K562 (cell line): Measurements from ENCODE around the gene COL4A2. TPM values are rescaled to one million over a fixed set of nuclear protein-coding genes. Genes with fewer than 3 reads are reported as not detected.
A peak's percentile ranks its signal among the peaks of the same experiment; 100 is the strongest.

Source experiments
- ATAC-seq: fragments of 200-7000 bp; cut with Tn5 transposase; 3 replicates; pipeline ENCODE4 v1.9.1; 2020; ENCODE audit warnings: moderate library complexity
- BruUV-seq: library from RNA; stranded (reverse); fragments of 400-500 nt; replicated peaks from 2 replicates; lab custom pipeline; 2021; lab: Mats Ljungman, UMichigan
- CTCF ChIA-PET: fragments of 300-600 bp; formaldehyde crosslinking; extraction: SDS; loops from one replicate; lab custom pipeline; 2021; ENCODE audit warnings: low intra/inter-chr PET ratio; lab: Yijun Ruan, JAX
- POLR2A ChIA-PET: fragments of 300-600, 350-650 bp; sonication (Branson Sonifier 250); formaldehyde crosslinking; extraction: SDS; loops from one replicate; lab custom pipeline; 2021; ENCODE audit warnings: antibody characterized with exemption, inconsistent platforms; lab: Yijun Ruan, JAX
- DNase-seq, 4 experiments: peaks; one replicate each; pipeline versions ENCODE4 v3.0.0 to v3.0.0-alpha.2; 2011 to 2018; ENCODE audit warnings: low spot score in 3 of 4, mixed read lengths in 3 of 4; ENCODE audit errors: extremely low read depth in 1 of 4
- FAIRE-seq: peaks from 2 replicates; lab custom pipeline; 2011; peaks lifted over from hg19 to GRCh38; lab: Jason Lieb, UNC
- H2AFZ ChIP-seq: 2 replicates; pipeline ENCODE4 v1.6.0; 2011; ENCODE audit warnings: low read depth, low read length, control low read depth, inconsistent platforms
- H3K27ac ChIP-seq: fragments of 200-600 bp; 3 replicates; pipeline ENCODE4 v1.8.0; 2011; ENCODE audit warnings: low read depth, mild to moderate bottlenecking, control low read depth, inconsistent platforms, low read length, moderate library complexity, mixed read lengths; ENCODE audit errors: extremely low read depth
- H3K27me3 ChIP-seq, 2 experiments: fragments of 300-600 bp in 1 of 2; 2 replicates in 1 of 2; 3 replicates in 1 of 2; pipeline versions ENCODE4 v1.6.0 to v1.8.0; 2011; ENCODE audit warnings: inconsistent platforms in 2 of 2, low read length in 2 of 2, mild to moderate bottlenecking in 1 of 2, mixed read lengths in 1 of 2, moderate library complexity in 1 of 2; ENCODE audit not compliant: control insufficient read depth in 2 of 2, insufficient read depth in 2 of 2
- H3K36me3 ChIP-seq: fragments of 300-600 bp; 3 replicates; pipeline ENCODE4 v1.8.0; 2011; ENCODE audit warnings: mild to moderate bottlenecking, low read length, inconsistent platforms; ENCODE audit not compliant: control insufficient read depth, insufficient read depth
- H3K4me1 ChIP-seq, 2 experiments: fragments of 200-600 bp in 1 of 2; replicated peaks in 1 of 2; 2 replicates in 1 of 2; 3 replicates in 1 of 2; pipeline versions ENCODE4 v1.5.1 to v1.8.0; 2011; ENCODE audit warnings: inconsistent platforms in 2 of 2, low read length in 2 of 2, mild to moderate bottlenecking in 1 of 2, mixed read lengths in 1 of 2, moderate library complexity in 1 of 2; ENCODE audit not compliant: control insufficient read depth in 2 of 2, insufficient read depth in 2 of 2
- H3K4me2 ChIP-seq: 2 replicates; pipeline ENCODE4 v1.6.1; 2011; ENCODE audit warnings: low read length, control low read depth, inconsistent platforms, mixed read lengths; ENCODE audit not compliant: insufficient read depth
- H3K4me3 ChIP-seq: fragments of 200-600 bp; sonication (generic), shearing (Covaris generic); 2 replicates; pipeline ENCODE4 v1.5.1; 2016; ENCODE audit warnings: control low read depth, inconsistent platforms
- H3K79me2 ChIP-seq: fragments of 200-600 bp; 3 replicates; pipeline ENCODE4 v1.8.0; 2011; ENCODE audit warnings: low read length, inconsistent platforms; ENCODE audit not compliant: control insufficient read depth, insufficient read depth
- H3K9ac ChIP-seq, 2 experiments: 2 replicates each; pipeline versions ENCODE4 v1.6.0 to v1.6.1; 2011; ENCODE audit warnings: low read depth in 2 of 2, low read length in 2 of 2, control low read depth in 1 of 2, inconsistent platforms in 1 of 2, mild to moderate bottlenecking in 1 of 2, mixed read lengths in 1 of 2; ENCODE audit not compliant: insufficient read depth in 1 of 2
- H3K9me1 ChIP-seq: one replicate; pipeline ENCODE4 v1.6.0; 2011; ENCODE audit warnings: inconsistent platforms, mild to moderate bottlenecking, low read length, moderate library complexity; ENCODE audit not compliant: control insufficient read depth, insufficient read depth
- H3K9me3 ChIP-seq: replicated peaks from 2 replicates; pipeline ENCODE4 v1.5.1; 2011; ENCODE audit warnings: low read depth, low read length, inconsistent platforms; ENCODE audit not compliant: control insufficient read depth, insufficient read depth
- H4K20me1 ChIP-seq: replicated peaks from 2 replicates; pipeline ENCODE4 v1.6.1; 2011; ENCODE audit warnings: low read length, inconsistent platforms, mixed read lengths; ENCODE audit not compliant: control insufficient read depth, insufficient read depth
- BRD9 ChIP-seq: fragments of 450-650 bp; IDR thresholded peaks from 2 replicates; pipeline ENCODE4 v1.6.1; 2018; ENCODE audit warnings: low read depth; ENCODE audit not compliant: partially characterized antibody
- ERF ChIP-seq: fragments of 450-650 bp; formaldehyde crosslinking; IDR thresholded peaks from 2 replicates; pipeline ENCODE4 v1.4.0; 2020; ENCODE audit warnings: mild to moderate bottlenecking, mixed read lengths
- ESRRB ChIP-seq: fragments of 250-450 bp; sonication (Bioruptor Pico); IDR thresholded peaks from 2 replicates; pipeline ENCODE4 v1.5.0; 2020; ENCODE audit warnings: mild to moderate bottlenecking, moderate library complexity, borderline replicate concordance
- HES1 ChIP-seq: fragments of 450-650 bp; IDR thresholded peaks from 2 replicates; pipeline ENCODE4 v1.6.1; 2016; ENCODE audit warnings: low read depth, mild to moderate bottlenecking, moderate library complexity
- MEF2D ChIP-seq: conservative IDR thresholded peaks from 2 replicates; pipeline ENCODE4 v1.6.1; 2016; ENCODE audit warnings: low read depth, missing genetic modification characterization, missing compliant biosample characterization
- RB1 ChIP-seq: fragments of 450-650 bp; IDR thresholded peaks from 2 replicates; pipeline ENCODE4 v1.6.1; 2017; ENCODE audit warnings: low read depth, mild to moderate bottlenecking
- TCF7 ChIP-seq: sonication (generic); IDR thresholded peaks from 2 replicates; pipeline ENCODE4 v1.6.1; 2016; ENCODE audit warnings: antibody characterized with exemption, borderline replicate concordance
- VEZF1 ChIP-seq: fragments of 200-800 bp; sonication (Bioruptor generic); IDR thresholded peaks from 2 replicates; pipeline ENCODE4 v1.6.1; 2017; ENCODE audit warnings: missing genetic modification characterization, missing compliant biosample characterization
- YY1 ChIP-seq, 3 experiments: IDR thresholded peaks; 2 replicates each; pipeline ENCODE4 v1.6.1; 2011; ENCODE audit warnings: low read length in 2 of 3, mild to moderate bottlenecking in 2 of 3, moderate library complexity in 2 of 3, borderline replicate concordance in 1 of 3, control low read depth in 1 of 3, low read depth in 1 of 3; ENCODE audit not compliant: insufficient read depth in 3 of 3, insufficient replicate concordance in 2 of 3, control insufficient read depth in 1 of 3, insufficient read length in 1 of 3; ENCODE audit errors: extremely low read depth in 1 of 3
- ZNF707 ChIP-seq: fragments of 250-450 bp; sonication (Bioruptor Pico); conservative IDR thresholded peaks from 2 replicates; pipeline ENCODE4 v1.8.0; 2022; ENCODE audit warnings: inconsistent platforms, mild to moderate bottlenecking, moderate library complexity
- WGBS: fragments of 100-300 bp; shearing (Covaris generic); methylation state at CpG from one replicate; pipeline ENCODE4 v1.1.6; 2016; ENCODE audit warnings: low coverage, mixed read lengths; ENCODE audit not compliant: insufficient coverage; ENCODE audit errors: missing lambda C conversion rate; 5-methylcytosine and 5-hydroxymethylcytosine counted together
- in situ Hi-C: fragments of 300-500 bp; cut with MboI; formaldehyde crosslinking; loops from 4 replicates; pipeline ENCODE4 v1.15.0; 2018; ENCODE audit warnings: inconsistent platforms, mixed read lengths
- intact Hi-C: fragments of 100-400 bp; cut with micrococcal nuclease; formaldehyde crosslinking; loops from 2 replicates; pipeline ENCODE4 v1.14.2; 2022
- polyA plus RNA-seq, 8 experiments: library from polyadenylated mRNA; depleted of rRNA in 4 of 8; stranded (reverse) in 5 of 8; unstranded in 3 of 8; fragments of >200 nt; fragmentation: Nextera tagmentation in 2 of 8; fragmentation: Illumina TruSeq in 1 of 8; extraction: Ambion mirVana in 2 of 8; extraction: Trizol in 1 of 8; gene quantifications; 2 replicates each; pipeline versions ENCODE4 v1.2.1 to v1.2.3, GENCODE V29; 2011 to 2014; ENCODE audit warnings: inconsistent platforms in 1 of 8, missing spikeins in 1 of 8
- total RNA-seq, 7 experiments: library from RNA; depleted of rRNA in 6 of 7; stranded (reverse); fragments of >200 nt in 6 of 7; fragmentation: Illumina TruSeq in 2 of 7; extraction: Trizol in 2 of 7; gene quantifications; 2 replicates each; pipeline versions ENCODE4 v1.2.1 to v1.2.3, GENCODE V29; 2011 to 2021; ENCODE audit warnings: low replicate concordance in 1 of 7
- TF ChIP-seq, protein P1 (sequence below): IDR thresholded peaks from 2 replicates; pipeline ENCODE4 v1.6.1; 2011; ENCODE audit warnings: borderline replicate concordance, low read depth, mild to moderate bottlenecking, moderate library complexity, low read length; ENCODE audit not compliant: insufficient read depth, poor library complexity, severe bottlenecking
- TF ChIP-seq, protein P2 (sequence below): fragments of 450-650 bp; formaldehyde crosslinking; conservative IDR thresholded peaks from 2 replicates; pipeline ENCODE4 v1.4.0; 2022; ENCODE audit warnings: mild to moderate bottlenecking, missing genetic modification characterization

The COL4A2 gene
- total and polyA plus RNA-seq, 9 of the 15 experiments (the other 6 are each of a cell fraction or from before 2014, with no cell fraction given): 0.13 to 15.2 (median 8.1) TPM

DNA sequence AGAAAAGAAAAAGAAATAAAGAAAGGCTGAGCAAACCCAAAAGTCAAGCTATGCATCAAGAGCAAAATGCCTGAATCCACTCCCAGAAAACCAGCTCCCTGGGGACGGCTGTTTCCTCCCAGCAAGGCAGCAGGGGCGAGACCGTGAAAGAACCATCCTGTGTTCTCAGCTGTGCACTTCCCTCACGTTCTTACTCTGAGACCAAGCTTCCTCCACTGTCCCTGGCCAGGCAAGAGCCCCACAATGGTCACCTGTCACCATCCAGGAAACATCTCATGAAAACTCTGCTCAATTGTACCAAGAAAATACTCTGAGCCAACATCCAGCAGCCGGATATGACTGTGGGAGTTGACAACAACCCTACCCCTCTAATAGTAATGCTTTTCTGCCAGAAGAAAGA is 231.5 kb downstream of the COL4A2 start:
- POLR2A ChIA-PET: no interaction called here
- BruUV-seq: no TSS peak
- TF ChIP-seq ERF (no peak), RB1 (no peak), ZNF707 (CRISPR knock-in tag) (no peak), TCF7 (no peak), VEZF1 (CRISPR knock-in tag) (no peak), BRD9 (no peak), ESRRB (CRISPR knock-in tag) (no peak), YY1 (IDR thresholded peaks at IDR 0.05; ENCODE audit: borderline replicate concordance in 1 of 3, control insufficient read depth in 1 of 3, extremely low read depth in 1 of 3, insufficient read depth in 3 of 3, insufficient read length in 1 of 3, insufficient replicate concordance in 2 of 3, low read depth in 1 of 3, low read length in 2 of 3) (no peak), MEF2D (tag) (no peak), HES1 (no peak)
- TF ChIP-seq, protein P1, sequence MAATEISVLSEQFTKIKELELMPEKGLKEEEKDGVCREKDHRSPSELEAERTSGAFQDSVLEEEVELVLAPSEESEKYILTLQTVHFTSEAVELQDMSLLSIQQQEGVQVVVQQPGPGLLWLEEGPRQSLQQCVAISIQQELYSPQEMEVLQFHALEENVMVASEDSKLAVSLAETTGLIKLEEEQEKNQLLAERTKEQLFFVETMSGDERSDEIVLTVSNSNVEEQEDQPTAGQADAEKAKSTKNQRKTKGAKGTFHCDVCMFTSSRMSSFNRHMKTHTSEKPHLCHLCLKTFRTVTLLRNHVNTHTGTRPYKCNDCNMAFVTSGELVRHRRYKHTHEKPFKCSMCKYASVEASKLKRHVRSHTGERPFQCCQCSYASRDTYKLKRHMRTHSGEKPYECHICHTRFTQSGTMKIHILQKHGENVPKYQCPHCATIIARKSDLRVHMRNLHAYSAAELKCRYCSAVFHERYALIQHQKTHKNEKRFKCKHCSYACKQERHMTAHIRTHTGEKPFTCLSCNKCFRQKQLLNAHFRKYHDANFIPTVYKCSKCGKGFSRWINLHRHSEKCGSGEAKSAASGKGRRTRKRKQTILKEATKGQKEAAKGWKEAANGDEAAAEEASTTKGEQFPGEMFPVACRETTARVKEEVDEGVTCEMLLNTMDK: no peak
- TF ChIP-seq, protein P2, sequence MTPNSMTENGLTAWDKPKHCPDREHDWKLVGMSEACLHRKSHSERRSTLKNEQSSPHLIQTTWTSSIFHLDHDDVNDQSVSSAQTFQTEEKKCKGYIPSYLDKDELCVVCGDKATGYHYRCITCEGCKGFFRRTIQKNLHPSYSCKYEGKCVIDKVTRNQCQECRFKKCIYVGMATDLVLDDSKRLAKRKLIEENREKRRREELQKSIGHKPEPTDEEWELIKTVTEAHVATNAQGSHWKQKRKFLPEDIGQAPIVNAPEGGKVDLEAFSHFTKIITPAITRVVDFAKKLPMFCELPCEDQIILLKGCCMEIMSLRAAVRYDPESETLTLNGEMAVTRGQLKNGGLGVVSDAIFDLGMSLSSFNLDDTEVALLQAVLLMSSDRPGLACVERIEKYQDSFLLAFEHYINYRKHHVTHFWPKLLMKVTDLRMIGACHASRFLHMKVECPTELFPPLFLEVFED (CRISPR knock-in tag): no peak
- 0 out of 4 replicates have a peak overlapping the region, but pooled peaks of 1 of the 2 experiments have one; percentile 52 for H3K9ac ChIP-seq
- H3K4me2 ChIP-seq: no peak overlapping the region
- H3K4me3 ChIP-seq: no peak overlapping the region
- 48% methylated on average over 5 of the region's 5 CpGs for WGBS
- H3K9me3 ChIP-seq: no peaks in the 10 kb centered on the region
- peaks cover 14 to 27% of the 10 kb centered on the region in 2 experiments for H3K4me1 ChIP-seq
- H3K79me2 ChIP-seq: no peaks in the 10 kb centered on the region; the same call in 1 of the 3 replicates
- H3K27ac ChIP-seq: no peak overlapping the region
- DNase-seq: no peak
- H3K36me3 ChIP-seq: no peaks in the 10 kb centered on the region
- no peak for ATAC-seq
- intact Hi-C loops (no loop called here), in situ Hi-C loops (no loop called here)
- no peaks in the 10 kb centered on the region for H3K27me3 ChIP-seq
- CTCF ChIA-PET: no interaction called here
- H4K20me1 ChIP-seq: no peaks in the 10 kb centered on the region
- H3K9me1 ChIP-seq: no peaks in the 10 kb centered on the region
- no peak overlapping the region for H2AFZ ChIP-seq
- FAIRE-seq: no peak
